GM21619 (cell line): Measurements from ENCODE around the gene EFCAB6.

Experiments
- ATAC-seq: cut with Tn5 transposase; IDR thresholded peaks from one replicate; pipeline ENCODE4 v1.9.1; 2021; ENCODE audit not compliant: unreplicated experiment

The EFCAB6 gene

GRCh38 chr22:43848366-43849171 lies 36.5 kb upstream of the EFCAB6 start:
- ATAC-seq, result no peak

GRCh38 chr22:43847376-43848289 lies 35.5 kb upstream of the EFCAB6 start:
- no peak for ATAC-seq

- ATAC-seq, result no peak
Measured at GRCh38 chr22:43846966-43847365, 34.9 kb upstream of the EFCAB6 start.

- ATAC-seq, result no peak
Measured at GRCh38 chr22:43845981-43846380, 33.9 kb upstream of the EFCAB6 start.

- no peak for ATAC-seq
Measured at GRCh38 chr22:43844560-43845545, 32.7 kb upstream of the EFCAB6 start.

GRCh38 chr22:43843783-43844530 lies 31.9 kb upstream of the EFCAB6 start:
- ATAC-seq, result no peak

GRCh38 chr22:43841742-43842141 lies 29.6 kb upstream of the EFCAB6 start:
- no peak for ATAC-seq

- ATAC-seq, result no peak
Measured at GRCh38 chr22:43840851-43841250, 28.7 kb upstream of the EFCAB6 start.

- no peak for ATAC-seq
Measured at GRCh38 chr22:43840431-43840830, 28.3 kb upstream of the EFCAB6 start.

- ATAC-seq, result no peak
Measured at GRCh38 chr22:43839781-43840180, 27.7 kb upstream of the EFCAB6 start.

GRCh38 chr22:43838571-43839307 lies 26.6 kb upstream of the EFCAB6 start:
- ATAC-seq, result no peak

- no peak for ATAC-seq
Measured at GRCh38 chr22:43838161-43838560, 26.1 kb upstream of the EFCAB6 start.

- ATAC-seq, result no peak
Measured at GRCh38 chr22:43837666-43838065, 25.6 kb upstream of the EFCAB6 start.

- ATAC-seq, result no peak
Measured at GRCh38 chr22:43835736-43836135, 23.6 kb upstream of the EFCAB6 start.

GRCh38 chr22:43835166-43835565 lies 23.1 kb upstream of the EFCAB6 start:
- no peak for ATAC-seq

- no peak for ATAC-seq
Measured at GRCh38 chr22:43833286-43834240, 21.5 kb upstream of the EFCAB6 start.

GRCh38 chr22:43832393-43833265 lies 20.5 kb upstream of the EFCAB6 start:
- no peak for ATAC-seq
